WTC11 (cell line): ENCODE measurements around the gene NUDT8. TPM values are rescaled to one million over a fixed set of nuclear protein-coding genes. Genes with fewer than 3 reads are reported as not detected.
"Not testable (repeated sequence)": the region's sequence is repeated elsewhere in the genome, so short reads cannot be mapped to it uniquely, and the experiment has no call there.

Source experiments
- ATAC-seq: fragments of 200-7000 bp; cut with Tn5 transposase; 2 replicates; pipeline ENCODE4 v1.10.0; 2021; ENCODE audit warnings: mild to moderate bottlenecking, moderate library complexity
- CTCF ChIA-PET: fragments of 300-600 bp; sonication (Branson Sonifier 250); formaldehyde crosslinking; loops from one replicate; lab custom pipeline; 2021; ENCODE audit warnings: antibody characterized with exemption; lab: Charles Lee
- POLR2A ChIA-PET: fragments of 350-600 bp; sonication (Branson Sonifier 250); formaldehyde crosslinking; loops from one replicate; lab custom pipeline; 2021; ENCODE audit warnings: antibody characterized with exemption; lab: Charles Lee
- DNase-seq: peaks from one replicate; pipeline ENCODE4 v3.0.0; 2021; ENCODE audit warnings: low spot score
- H3K27ac Mint-ChIP-seq: 2 replicates; pipeline ENCODE4 v1.8.0; 2021; ENCODE audit warnings: mixed read lengths
- H3K27me3 Mint-ChIP-seq: 2 replicates; pipeline ENCODE4 v1.8.0; 2021; ENCODE audit warnings: low read depth, mild to moderate bottlenecking, moderate library complexity, mixed read lengths
- H3K36me3 Mint-ChIP-seq: 2 replicates; pipeline ENCODE4 v1.8.0; 2021; ENCODE audit warnings: mixed read lengths
- H3K4me1 Mint-ChIP-seq: 2 replicates; pipeline ENCODE4 v1.8.0; 2022; ENCODE audit warnings: mixed read lengths
- H3K4me3 Mint-ChIP-seq: 2 replicates; pipeline ENCODE4 v1.8.0; 2021; ENCODE audit warnings: mild to moderate bottlenecking, moderate library complexity, mixed read lengths
- H3K9me3 Mint-ChIP-seq: 2 replicates; pipeline ENCODE4 v1.8.0; 2021; ENCODE audit warnings: mixed read lengths
- AFF4 ChIP-seq: sonication (generic); formaldehyde crosslinking; IDR thresholded peaks from 2 replicates; pipeline ENCODE4 v1.8.1; 2023; ENCODE audit warnings: mild to moderate bottlenecking, missing genetic modification reagents, borderline replicate concordance
- CREM ChIP-seq: sonication (generic); formaldehyde crosslinking; IDR thresholded peaks from 2 replicates; pipeline ENCODE4 v1.8.1; 2022; ENCODE audit warnings: mild to moderate bottlenecking, missing genetic modification reagents, moderate library complexity
- E2F5 ChIP-seq: sonication (generic); formaldehyde crosslinking; IDR thresholded peaks from 2 replicates; pipeline ENCODE4 v1.8.1; 2022; ENCODE audit warnings: mild to moderate bottlenecking, moderate library complexity, missing genetic modification reagents
- ELF4 ChIP-seq: sonication (generic); formaldehyde crosslinking; IDR thresholded peaks from 2 replicates; pipeline ENCODE4 v1.8.1; 2022; ENCODE audit warnings: low read depth, mild to moderate bottlenecking, moderate library complexity, missing genetic modification reagents
- FOXK1 ChIP-seq: sonication (generic); formaldehyde crosslinking; IDR thresholded peaks from 2 replicates; pipeline ENCODE4 v1.8.0; 2022; ENCODE audit warnings: mild to moderate bottlenecking, moderate library complexity, missing genetic modification reagents
- GTF2I ChIP-seq: fragments of 250-450 bp; sonication (Bioruptor Pico); conservative IDR thresholded peaks from 2 replicates; pipeline ENCODE4 v1.4.0; 2021; ENCODE audit warnings: mild to moderate bottlenecking
- HMGXB4 ChIP-seq: sonication (generic); formaldehyde crosslinking; IDR thresholded peaks from 2 replicates; pipeline ENCODE4 v1.8.1; 2023; ENCODE audit warnings: mild to moderate bottlenecking, moderate library complexity, missing genetic modification reagents
- IRF2 ChIP-seq: sonication (generic); formaldehyde crosslinking; IDR thresholded peaks from 2 replicates; pipeline ENCODE4 v1.8.0; 2022; ENCODE audit warnings: low read depth, missing genetic modification reagents, borderline replicate concordance
- NFATC4 ChIP-seq: fragments of 250-450 bp; sonication (Bioruptor Pico); IDR thresholded peaks from 2 replicates; pipeline ENCODE4 v1.9.0; 2021; ENCODE audit warnings: mild to moderate bottlenecking
- NFE2L1 ChIP-seq: sonication (generic); formaldehyde crosslinking; IDR thresholded peaks from 2 replicates; pipeline ENCODE4 v1.8.1; 2023; ENCODE audit warnings: missing genetic modification reagents
- NR2C2 ChIP-seq: sonication (generic); formaldehyde crosslinking; IDR thresholded peaks from 2 replicates; pipeline ENCODE4 v1.8.0; 2022; ENCODE audit warnings: mild to moderate bottlenecking, missing genetic modification reagents
- NR3C1 ChIP-seq: sonication (generic); formaldehyde crosslinking; conservative IDR thresholded peaks from 2 replicates; pipeline ENCODE4 v1.8.1; 2023; ENCODE audit warnings: low read depth, mild to moderate bottlenecking, missing genetic modification reagents
- TCF7 ChIP-seq: sonication (generic); formaldehyde crosslinking; IDR thresholded peaks from 2 replicates; pipeline ENCODE4 v1.8.0; 2022; ENCODE audit warnings: mild to moderate bottlenecking, low read depth, missing genetic modification reagents, moderate library complexity
- TEAD4 ChIP-seq: sonication (generic); formaldehyde crosslinking; IDR thresholded peaks from 2 replicates; pipeline ENCODE4 v1.8.0; 2022; ENCODE audit warnings: mild to moderate bottlenecking, missing genetic modification reagents
- ZNF396 ChIP-seq: fragments of 250-450 bp; sonication (Bioruptor Pico); IDR thresholded peaks from 2 replicates; pipeline ENCODE4 v1.8.0; 2021; ENCODE audit warnings: mild to moderate bottlenecking, moderate library complexity, borderline replicate concordance
- ZNF512 ChIP-seq: sonication (generic); formaldehyde crosslinking; IDR thresholded peaks from 2 replicates; pipeline ENCODE4 v1.8.1; 2022; ENCODE audit warnings: missing genetic modification reagents, borderline replicate concordance
- total RNA-seq: library from RNA; stranded (reverse); gene quantifications from 3 replicates; pipeline ENCODE4 v1.2.3, GENCODE V29; 2021
- TF ChIP-seq, protein P1 (sequence below): sonication (generic); formaldehyde crosslinking; IDR thresholded peaks from 2 replicates; pipeline ENCODE4 v1.8.0; 2022; ENCODE audit warnings: mild to moderate bottlenecking, missing genetic modification reagents
- TF ChIP-seq, protein P2 (sequence below): sonication (generic); formaldehyde crosslinking; conservative IDR thresholded peaks from 2 replicates; pipeline ENCODE4 v1.8.1; 2022; ENCODE audit warnings: mild to moderate bottlenecking, missing genetic modification reagents

Gene NUDT8
- total RNA-seq, 1 experiment from 2014 or later, result 8.3 TPM

- POLR2A ChIA-PET, result no interaction called here
- peaks cover 5% of the 10 kb centered on the region for H3K27me3 Mint-ChIP-seq
- TF ChIP-seq NR3C1 (no peak), ZNF512 (no peak), TCF7 (CRISPR knock-in tag) (no peak), E2F5 (CRISPR knock-in tag) (no peak), ELF4 (CRISPR knock-in tag) (no peak), AFF4 (CRISPR knock-in tag) (no peak), GTF2I (CRISPR knock-in tag) (no peak), IRF2 (CRISPR knock-in tag) (no peak), NR2C2 (CRISPR knock-in tag) (no peak), TEAD4 (CRISPR knock-in tag) (no peak), NFE2L1 (CRISPR knock-in tag) (no peak)
- TF ChIP-seq, protein P1, sequence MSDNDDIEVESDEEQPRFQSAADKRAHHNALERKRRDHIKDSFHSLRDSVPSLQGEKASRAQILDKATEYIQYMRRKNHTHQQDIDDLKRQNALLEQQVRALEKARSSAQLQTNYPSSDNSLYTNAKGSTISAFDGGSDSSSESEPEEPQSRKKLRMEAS, result no peak
- TF ChIP-seq, protein P2, sequence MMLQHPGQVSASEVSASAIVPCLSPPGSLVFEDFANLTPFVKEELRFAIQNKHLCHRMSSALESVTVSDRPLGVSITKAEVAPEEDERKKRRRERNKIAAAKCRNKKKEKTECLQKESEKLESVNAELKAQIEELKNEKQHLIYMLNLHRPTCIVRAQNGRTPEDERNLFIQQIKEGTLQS (CRISPR knock-in tag), result no peak
- H3K4me3 Mint-ChIP-seq, result no peak overlapping the region
- H3K9me3 Mint-ChIP-seq, result peaks cover 14% of the 10 kb centered on the region
- CTCF ChIA-PET, result interaction anchor here (0.8 to 2.5 kb wide), 4 partner anchors 9 to 21 kb away, joined by 3 to 14 read pairs (median 4); partner anchors contain the start of gene GSTP1
- H3K4me1 Mint-ChIP-seq, result peaks cover 14% of the 10 kb centered on the region
- H3K27ac Mint-ChIP-seq, result no peak overlapping the region
- ATAC-seq, result peak; percentile 53
- no peak for DNase-seq
- H3K36me3 Mint-ChIP-seq, result peaks cover 15% of the 10 kb centered on the region
These were observed 36.7 kb downstream of the NUDT8 start for GRCh38 chr11:67592880-67593564.

DNA sequence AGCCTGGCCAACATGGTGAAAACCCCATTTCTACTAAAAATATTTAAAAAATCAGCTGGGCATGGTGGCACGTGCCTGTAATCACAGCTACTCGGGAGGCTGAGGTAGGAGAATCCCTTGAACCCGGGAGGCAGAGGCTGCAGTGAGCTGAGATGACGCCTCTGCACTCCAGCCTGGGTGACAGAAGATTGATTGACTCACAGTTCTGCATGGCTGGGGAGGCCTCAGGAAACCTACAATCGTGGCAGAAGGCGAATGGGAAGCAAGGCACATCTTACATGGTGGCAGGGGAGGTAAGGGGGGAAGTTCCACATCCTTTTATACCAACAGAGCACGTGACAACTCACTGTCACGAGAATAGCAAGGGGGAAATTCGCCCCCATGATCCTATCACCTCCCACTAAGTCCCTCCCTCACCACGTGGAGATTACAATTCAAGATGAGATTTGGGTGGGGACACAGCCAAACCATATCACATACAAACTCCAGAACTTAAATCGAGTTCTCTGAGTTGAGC lies 40.8 kb downstream of the NUDT8 start:
- POLR2A ChIA-PET, H3K9me3 Mint-ChIP-seq, ATAC-seq, H3K27me3 Mint-ChIP-seq, H3K4me3 Mint-ChIP-seq, DNase-seq, CTCF ChIA-PET: not testable (repeated sequence)
- Mint-ChIP-seq H3K4me1 (peaks cover 26% of the 10 kb centered on the region), H3K36me3 (peaks cover 36% of the 10 kb centered on the region), H3K27ac (0 out of 2 replicates have a peak overlapping the region, but pooled peaks have one; percentile 72)

DNA sequence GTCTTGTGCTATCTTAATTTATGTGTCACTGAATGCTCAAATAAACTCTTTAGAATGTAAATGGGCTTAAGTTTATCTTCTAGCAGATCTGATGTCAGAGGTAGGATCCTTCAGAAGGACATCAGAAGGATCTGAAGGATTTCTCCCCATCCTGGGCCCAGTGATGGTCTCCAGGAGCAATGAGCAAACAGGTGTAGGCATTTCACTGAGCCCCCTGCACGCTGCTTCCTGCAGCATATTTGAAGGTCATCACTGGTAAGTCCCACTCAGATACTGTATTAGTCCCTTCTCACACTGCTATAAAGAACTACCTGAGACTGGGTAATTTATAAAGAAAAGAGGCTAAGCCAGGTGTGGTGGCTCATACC lies 41.6 kb downstream of the NUDT8 start:
- Mint-ChIP-seq H3K27ac (peak overlapping the region; percentile 60; the same call in 1 of the 2 replicates), H3K4me3 (no peak overlapping the region), H3K4me1 (peaks cover 23% of the 10 kb centered on the region), H3K9me3 (no peaks in the 10 kb centered on the region), H3K27me3 (no peaks in the 10 kb centered on the region), H3K36me3 (peaks cover 36% of the 10 kb centered on the region)
- CTCF ChIA-PET, result no interaction called here
- TF ChIP-seq ZNF396 (CRISPR knock-in tag), result no peak
- no peak for TF ChIP-seq CREM
- TF ChIP-seq FOXK1 (CRISPR knock-in tag), result no peak
- TF ChIP-seq NFATC4 (CRISPR knock-in tag), result no peak
- TF ChIP-seq HMGXB4 (CRISPR knock-in tag), result no peak
- no peak for ATAC-seq
- POLR2A ChIA-PET, result no interaction called here
- DNase-seq, result no peak
